ENCODE data around the gene ZBTB46. TPM values are rescaled to one million over a fixed set of nuclear protein-coding genes. Genes with fewer than 3 reads are reported as not detected.

Gene ZBTB46
- total RNA-seq, 1 donor from 2014 or later = 7.4 TPM

DNA sequence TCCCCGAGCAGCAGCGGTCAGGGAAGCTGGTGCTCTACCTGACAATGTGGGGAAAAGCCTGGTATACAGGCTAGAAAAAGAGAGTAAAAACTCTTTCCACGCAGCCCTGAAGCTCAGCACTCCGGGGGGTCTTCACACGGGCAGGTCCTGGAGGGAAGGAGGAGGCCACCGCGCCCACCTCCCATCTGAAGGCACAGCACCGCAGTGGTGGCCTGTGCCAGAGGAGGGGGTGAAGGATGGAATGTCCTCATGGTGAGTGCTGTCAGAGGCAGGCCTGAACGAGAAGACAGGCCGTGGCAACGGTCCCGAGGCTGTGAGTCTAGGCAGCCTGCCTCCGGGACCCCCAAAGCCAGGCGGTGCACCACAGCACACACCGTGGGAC lies 85.6 kb downstream of the ZBTB46 start:
- Histone ChIP-seq H3K4me3 (no peak overlapping the region), H3K9me3 (no peaks in the 10 kb centered on the region), H3K27me3 (no peaks in the 10 kb centered on the region), H3K4me1 (peaks cover 17% of the 10 kb centered on the region), H3K27ac (no peak overlapping the region), H3K36me3 (peaks cover 0 to 19% of the 10 kb centered on the region in 2 donors)
- intact Hi-C loops (cut with DNase I) = no loop called here
- no peak for TF ChIP-seq POLR2A (IDR thresholded peaks at IDR 0.05)
- TF ChIP-seq, protein P1, sequence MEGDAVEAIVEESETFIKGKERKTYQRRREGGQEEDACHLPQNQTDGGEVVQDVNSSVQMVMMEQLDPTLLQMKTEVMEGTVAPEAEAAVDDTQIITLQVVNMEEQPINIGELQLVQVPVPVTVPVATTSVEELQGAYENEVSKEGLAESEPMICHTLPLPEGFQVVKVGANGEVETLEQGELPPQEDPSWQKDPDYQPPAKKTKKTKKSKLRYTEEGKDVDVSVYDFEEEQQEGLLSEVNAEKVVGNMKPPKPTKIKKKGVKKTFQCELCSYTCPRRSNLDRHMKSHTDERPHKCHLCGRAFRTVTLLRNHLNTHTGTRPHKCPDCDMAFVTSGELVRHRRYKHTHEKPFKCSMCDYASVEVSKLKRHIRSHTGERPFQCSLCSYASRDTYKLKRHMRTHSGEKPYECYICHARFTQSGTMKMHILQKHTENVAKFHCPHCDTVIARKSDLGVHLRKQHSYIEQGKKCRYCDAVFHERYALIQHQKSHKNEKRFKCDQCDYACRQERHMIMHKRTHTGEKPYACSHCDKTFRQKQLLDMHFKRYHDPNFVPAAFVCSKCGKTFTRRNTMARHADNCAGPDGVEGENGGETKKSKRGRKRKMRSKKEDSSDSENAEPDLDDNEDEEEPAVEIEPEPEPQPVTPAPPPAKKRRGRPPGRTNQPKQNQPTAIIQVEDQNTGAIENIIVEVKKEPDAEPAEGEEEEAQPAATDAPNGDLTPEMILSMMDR (IDR thresholded peaks at IDR 0.05) = no peak
- TF ChIP-seq POLR2AphosphoS5 (IDR thresholded peaks at IDR 0.05; ENCODE audit: insufficient read depth in 1 of 2, low read depth in 1 of 2) = no peak
- DNase-seq (ENCODE audit: extremely low spot score in 2 of 2) = no peak

DNA sequence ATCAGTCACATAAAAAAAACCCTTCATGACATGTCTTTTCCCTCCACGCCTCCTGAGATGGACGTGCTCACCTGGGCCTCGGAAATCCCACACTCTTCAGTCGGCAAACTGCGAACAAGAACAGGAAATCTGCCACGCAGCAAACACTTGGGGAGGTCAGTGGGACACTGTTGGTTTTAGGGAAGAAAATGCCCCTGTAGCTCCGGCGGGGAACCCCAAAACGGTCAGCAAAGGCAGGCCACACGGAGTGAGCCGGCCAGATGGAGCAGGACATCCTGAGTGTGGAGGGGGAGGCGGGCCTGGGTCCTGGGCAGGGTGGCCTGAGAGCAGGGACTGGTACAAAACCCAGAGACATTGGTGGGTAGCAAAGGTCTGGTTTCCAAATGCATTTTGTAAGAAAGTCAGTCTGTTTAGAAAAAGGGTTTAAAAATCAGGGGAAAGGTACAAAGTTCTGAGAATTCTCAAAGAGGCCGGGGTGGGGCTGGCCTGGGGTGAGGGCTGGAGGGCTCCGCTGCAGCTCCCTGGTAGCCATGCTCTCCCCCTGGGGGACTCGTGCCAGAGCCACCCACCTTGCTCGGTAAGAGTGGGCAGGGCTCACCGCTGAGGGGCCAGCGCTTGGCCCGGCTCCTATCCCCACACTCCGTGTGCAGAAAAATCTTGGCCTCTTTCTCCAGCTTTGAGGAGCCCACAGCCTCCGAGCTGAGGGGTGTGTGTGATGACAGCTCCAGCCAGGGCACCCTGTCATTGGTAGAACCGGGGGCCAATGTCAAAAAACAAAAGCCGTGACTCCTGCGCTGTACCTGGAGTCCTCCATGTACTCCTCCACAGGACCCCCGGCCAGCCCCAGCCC lies 86.3 kb downstream of the ZBTB46 start:
- Histone ChIP-seq H3K27ac (no peak overlapping the region), H3K27me3 (no peaks in the 10 kb centered on the region), H3K36me3 (peaks cover 0 to 19% of the 10 kb centered on the region in 2 donors), H3K4me3 (no peak overlapping the region), H3K9me3 (no peaks in the 10 kb centered on the region), H3K4me1 (peaks cover 17% of the 10 kb centered on the region)
- no peak for DNase-seq (ENCODE audit: extremely low spot score in 2 of 2)
- TF ChIP-seq, protein P1 (IDR thresholded peaks at IDR 0.05) = no peak
- TF ChIP-seq POLR2AphosphoS5 (IDR thresholded peaks at IDR 0.05; ENCODE audit: insufficient read depth in 1 of 2, low read depth in 1 of 2) = no peak
- no peak for TF ChIP-seq POLR2A (IDR thresholded peaks at IDR 0.05)
- intact Hi-C loops (cut with DNase I) = no loop called here

- Histone ChIP-seq H3K27ac (no peak overlapping the region), H3K4me1 (peaks cover 18% of the 10 kb centered on the region), H3K4me3 (no peak overlapping the region), H3K9me3 (no peaks in the 10 kb centered on the region), H3K27me3 (no peaks in the 10 kb centered on the region), H3K36me3 (peaks cover 0 to 19% of the 10 kb centered on the region in 2 donors)
- no peak for DNase-seq (ENCODE audit: extremely low spot score in 2 of 2)
- TF ChIP-seq POLR2A (IDR thresholded peaks at IDR 0.05) (no peak), POLR2AphosphoS5 (IDR thresholded peaks at IDR 0.05; ENCODE audit: insufficient read depth in 1 of 2, low read depth in 1 of 2) (no peak)
- TF ChIP-seq, protein P1 (IDR thresholded peaks at IDR 0.05) = no peak
- intact Hi-C loops (cut with DNase I) = no loop called here
Measured at GRCh38 chr20:63744158-63744557, 86.9 kb downstream of the ZBTB46 start.

DNA sequence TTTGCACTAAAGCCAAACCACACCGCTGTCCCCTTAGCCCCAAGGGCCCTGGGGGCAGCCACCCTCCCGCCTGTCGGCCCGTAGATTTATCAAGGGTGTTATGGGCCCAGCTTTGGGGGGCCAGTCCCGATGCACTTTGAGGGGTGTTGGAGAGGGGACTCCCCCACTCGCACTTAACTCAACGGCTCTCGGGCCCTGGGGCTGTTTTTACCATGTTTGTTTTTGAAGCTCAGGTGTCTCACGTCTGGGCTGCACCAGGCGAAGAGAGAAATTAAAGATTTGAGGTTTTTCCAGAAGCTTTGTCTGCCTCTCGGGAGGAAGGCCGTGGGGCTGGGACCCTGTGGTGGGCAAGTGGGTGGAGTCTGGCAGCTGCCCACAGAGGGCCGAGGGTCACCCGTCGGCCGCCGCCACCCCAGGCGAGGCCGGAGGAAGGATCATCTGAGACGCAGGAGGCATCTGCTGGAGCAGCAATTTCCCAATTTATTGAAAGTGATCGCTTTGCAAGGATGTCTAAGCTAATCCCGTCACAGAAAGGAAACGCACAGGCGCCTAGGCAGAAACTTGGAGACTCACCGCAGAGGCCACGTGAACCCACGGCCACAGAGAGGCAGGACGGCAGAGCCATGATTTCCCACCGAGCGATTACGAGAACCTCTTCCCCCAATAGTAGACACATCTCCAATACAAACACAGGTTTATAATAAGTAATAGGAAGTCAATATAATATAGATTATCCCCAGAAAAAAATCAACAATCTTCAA lies 87.7 kb downstream of the ZBTB46 start:
- Histone ChIP-seq H3K4me1 (peaks cover 25% of the 10 kb centered on the region), H3K27me3 (no peaks in the 10 kb centered on the region), H3K9me3 (no peaks in the 10 kb centered on the region), H3K4me3 (no peak overlapping the region), H3K27ac (no peak overlapping the region), H3K36me3 (peaks cover 0 to 19% of the 10 kb centered on the region in 2 donors)
- TF ChIP-seq, protein P1 (IDR thresholded peaks at IDR 0.05) = no peak
- TF ChIP-seq POLR2AphosphoS5 (IDR thresholded peaks at IDR 0.05; ENCODE audit: insufficient read depth in 1 of 2, low read depth in 1 of 2) (no peak), POLR2A (IDR thresholded peaks at IDR 0.05) (no peak)
- intact Hi-C loops (cut with DNase I) = no loop called here
- DNase-seq (ENCODE audit: extremely low spot score in 2 of 2) = no peak

All from vagina (tissue), 2 donors.